DMS153 treated with DMSO at 0.1 percent for 48 hours (cell line): ENCODE data around the gene COPS7B.

ENCODE experiments used
- DNase-seq: peaks from one replicate; lab custom pipeline; 2025; ENCODE audit not compliant: unreplicated experiment; lab: John Stamatoyannopoulos, UW

The COPS7B gene

GRCh38 chr2:231785413-231785812 is 832 bp upstream of the COPS7B start:
- DNase-seq: no peak

DNA sequence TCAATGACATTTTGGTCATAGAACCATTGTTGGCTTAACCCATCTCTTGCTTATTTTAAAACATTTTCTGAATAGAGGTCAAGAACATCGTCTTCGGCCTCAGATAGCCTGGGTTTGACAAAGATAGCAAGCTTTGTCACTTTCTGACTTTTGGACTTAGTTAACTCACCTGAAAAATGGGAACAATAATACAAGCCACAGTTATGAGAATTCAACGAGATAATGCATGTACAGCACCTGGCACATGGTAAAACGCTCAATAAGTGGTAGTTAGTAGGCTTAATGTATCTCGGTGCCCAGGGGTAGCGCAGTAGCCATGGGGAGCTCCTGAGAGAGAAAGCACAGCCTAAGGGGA is 446 bp upstream of the COPS7B start:
- no peak for DNase-seq

- DNase-seq: no peak
Measured at GRCh38 chr2:231786917-231787292, 660 bp downstream of the COPS7B start.

DNA sequence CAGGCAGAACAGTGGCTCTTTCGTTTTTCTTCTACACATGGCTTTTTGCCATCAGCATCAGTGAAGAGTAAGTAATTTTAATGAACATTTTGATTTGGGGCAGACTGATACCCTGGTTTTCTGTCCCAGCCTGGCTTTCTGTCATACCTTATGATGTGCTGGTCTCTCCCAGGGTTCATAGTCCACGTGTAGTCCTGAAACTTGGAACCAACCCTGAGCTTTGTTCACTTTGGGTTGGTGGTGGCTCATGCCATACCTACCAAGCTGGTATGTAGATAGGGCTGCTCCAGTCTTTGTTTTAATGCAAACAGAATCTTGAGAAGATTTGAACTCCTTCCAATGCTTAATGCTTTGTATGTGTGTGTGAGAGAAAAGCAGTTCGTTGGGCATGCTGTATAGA is 4.9 kb downstream of the COPS7B start:
- no peak for DNase-seq

GRCh38 chr2:231794383-231794782 is 8.1 kb downstream of the COPS7B start:
- DNase-seq: no peak

GRCh38 chr2:231795525-231796327 is 9.5 kb downstream of the COPS7B start:
- DNase-seq: peak; percentile 50

DNA sequence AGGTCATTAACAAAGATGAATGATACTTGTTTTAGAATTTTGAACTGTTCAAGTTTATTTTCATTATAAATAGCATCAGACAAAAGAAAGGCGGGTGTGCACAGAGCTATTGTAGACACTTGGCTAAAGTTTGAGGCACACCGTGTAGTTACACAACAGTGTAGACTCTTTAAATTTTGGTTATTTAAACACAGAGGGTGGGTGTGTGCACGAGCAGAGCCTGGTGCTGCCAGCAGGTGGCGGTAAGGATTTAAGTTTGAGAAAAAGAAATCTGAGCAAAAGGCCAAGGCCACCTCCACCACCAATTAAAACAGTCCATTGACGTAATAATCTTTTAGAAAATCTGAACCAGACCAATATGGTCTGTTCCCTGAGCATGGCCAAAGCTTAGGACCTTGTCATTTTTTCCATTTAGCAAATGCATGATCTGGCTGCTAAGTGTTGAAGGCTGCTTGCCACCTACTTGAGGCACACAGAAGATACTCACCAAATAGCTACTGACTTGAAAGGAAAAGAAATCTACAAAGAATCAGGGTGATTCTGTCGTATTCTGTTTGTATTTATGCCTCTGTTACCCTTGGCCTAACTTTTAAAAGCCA is 14.3 kb downstream of the COPS7B start:
- peak; percentile 8 for DNase-seq

GRCh38 chr2:231803501-231804138 is 17.4 kb downstream of the COPS7B start:
- DNase-seq: no peak

GRCh38 chr2:231807020-231807419 is 20.8 kb downstream of the COPS7B start:
- DNase-seq: no peak

DNA sequence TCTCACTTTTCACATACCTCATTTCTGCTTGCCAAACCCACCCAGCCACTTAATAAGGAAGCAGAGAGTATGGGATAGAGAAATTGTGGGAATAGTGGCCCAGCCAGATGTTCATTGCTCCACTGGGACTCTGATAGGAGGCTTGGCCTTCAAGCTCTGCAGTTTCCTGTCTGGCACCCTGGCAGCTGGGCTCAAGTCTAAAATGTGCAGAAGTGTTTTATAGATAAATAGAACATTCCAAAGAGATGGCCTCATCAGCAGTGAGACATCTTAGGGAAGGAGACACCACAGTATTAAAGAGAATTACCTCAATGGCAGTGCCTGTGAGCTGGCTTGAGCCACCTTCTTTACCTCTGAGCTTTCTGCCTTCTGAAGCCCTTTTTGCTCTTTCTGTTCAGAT is 24.7 kb downstream of the COPS7B start:
- DNase-seq: no peak

DNA sequence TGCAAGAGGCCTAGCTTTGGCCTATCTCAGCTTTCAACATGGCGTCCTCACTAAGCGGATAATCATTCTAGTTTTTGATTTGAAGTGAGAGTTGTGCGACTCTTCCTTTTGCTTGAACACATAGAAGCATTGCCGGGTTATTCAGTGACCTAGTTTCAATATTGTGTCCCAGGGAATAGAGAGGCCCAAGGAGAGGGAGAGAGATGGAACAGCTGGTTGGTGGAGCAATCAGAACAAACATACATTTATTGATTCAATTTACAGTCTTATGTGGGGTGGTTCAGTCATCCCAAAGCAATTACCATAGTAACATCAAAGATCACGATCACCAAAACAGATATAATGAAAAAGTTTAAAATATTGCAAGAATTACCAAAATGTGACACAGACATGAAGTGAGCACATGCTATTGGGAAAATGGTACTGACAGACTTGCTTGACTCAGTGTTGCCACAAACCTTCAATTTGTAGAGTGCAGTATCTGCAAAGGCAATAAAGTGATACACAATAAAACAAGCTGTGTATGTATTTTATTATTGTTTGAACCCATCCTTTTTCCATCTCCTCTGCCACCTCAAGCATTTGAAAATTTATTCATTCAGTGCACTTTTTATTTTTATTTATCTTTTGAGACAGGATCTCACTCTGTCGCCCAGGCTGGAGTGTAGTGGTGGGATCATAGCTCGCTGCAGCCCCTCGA is 30.2 kb downstream of the COPS7B start:
- no peak for DNase-seq

DNA sequence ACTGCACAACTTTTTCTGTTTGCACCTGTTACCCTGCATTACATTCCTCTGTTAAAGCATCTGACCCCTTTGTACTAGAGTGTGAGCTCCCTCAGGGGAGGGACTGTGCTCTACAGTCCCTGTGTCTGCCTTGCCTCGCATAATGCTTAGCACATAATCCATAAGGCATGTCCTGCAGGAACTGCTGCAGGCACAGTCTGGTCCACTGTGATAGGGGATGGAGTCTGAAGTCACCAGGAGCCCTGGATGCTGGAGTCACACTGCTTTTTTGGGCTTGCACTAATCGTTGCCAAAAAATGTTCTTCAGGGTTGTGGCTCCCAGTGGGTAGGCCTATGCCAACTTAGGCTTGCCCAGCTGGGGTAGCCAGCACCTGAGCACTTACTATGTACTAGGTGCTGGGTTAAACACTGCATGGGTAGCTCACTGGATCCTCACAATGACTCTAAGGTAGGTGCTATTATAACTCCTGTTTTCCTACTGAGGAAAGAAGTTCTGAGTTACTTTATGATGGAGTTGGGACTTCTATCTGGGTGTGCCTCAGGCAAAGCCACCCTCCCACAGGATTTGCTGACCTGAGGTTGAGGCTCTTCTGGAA is 33.3 kb downstream of the COPS7B start:
- no peak for DNase-seq

DNA sequence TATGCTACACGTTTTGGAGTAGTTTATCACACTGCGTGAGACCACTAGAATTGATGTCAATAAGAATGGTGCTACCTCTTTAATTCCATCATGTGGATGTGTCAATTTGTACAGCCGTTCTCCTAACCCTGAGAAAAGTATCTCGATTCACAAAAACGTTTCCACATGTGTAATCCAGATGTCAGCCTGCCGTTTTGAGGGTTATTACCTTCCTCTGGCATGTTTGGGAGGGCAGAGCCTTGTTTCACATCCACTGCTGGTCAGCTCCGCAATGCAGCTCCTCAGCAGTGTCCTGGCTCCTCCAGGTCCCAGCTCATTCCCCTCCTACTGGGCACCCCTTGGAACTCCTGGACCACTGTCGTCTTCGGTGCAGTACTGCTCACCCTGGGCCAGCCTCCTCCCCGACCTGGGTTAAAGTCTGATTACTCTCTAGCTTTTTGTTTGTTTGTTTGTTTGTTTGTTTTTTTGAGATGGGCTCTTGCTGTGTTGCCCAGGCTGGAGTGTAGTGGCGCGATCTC is 34.6 kb downstream of the COPS7B start:
- DNase-seq: no peak

DNA sequence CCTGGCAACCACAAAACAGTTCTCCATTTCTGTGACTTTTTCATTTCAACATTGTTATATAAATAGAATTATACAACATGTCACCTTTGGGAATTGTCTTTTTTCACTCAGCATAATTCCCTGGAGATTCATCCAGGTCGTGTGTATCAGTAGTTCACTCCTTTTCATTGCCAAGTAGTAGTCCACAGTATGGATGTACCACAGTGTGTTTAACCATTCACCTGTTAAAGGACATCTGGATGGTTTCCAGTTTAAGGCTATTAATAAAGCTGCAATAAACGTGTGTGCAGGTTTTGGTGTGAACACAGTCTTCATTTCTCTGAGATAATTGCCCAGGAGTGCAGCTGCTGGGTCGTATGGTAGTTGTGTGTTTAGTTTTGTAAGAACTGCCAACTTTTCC is 35.7 kb downstream of the COPS7B start:
- no peak for DNase-seq

GRCh38 chr2:231853105-231853504 is 66.9 kb downstream of the COPS7B start:
- no peak for DNase-seq

DNA sequence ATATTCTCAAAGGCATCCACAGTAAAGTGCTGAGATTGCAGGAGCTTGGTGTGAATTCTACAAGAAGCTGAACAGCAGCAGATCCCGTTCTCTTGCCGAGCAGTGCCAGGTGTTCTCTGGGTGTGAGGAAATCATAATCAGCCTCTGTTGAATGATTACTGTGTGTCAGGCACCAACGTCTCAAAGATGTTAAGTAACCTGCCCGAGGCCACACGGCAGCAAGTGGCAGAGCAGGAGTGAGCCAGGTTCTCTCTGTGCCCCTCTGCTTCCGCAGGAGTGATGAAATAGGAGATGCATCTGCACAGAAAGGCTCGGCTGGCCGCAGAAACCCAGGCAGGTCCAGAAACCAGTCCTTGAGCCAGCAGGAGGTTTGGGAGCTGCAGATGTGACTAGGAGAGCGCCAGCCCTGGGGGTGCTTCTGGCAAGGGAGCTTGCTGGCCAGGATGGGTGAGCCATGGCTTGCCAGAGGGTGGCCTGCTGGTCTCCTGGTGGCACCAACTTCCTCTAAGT is 68.4 kb downstream of the COPS7B start:
- DNase-seq: no peak

DNA sequence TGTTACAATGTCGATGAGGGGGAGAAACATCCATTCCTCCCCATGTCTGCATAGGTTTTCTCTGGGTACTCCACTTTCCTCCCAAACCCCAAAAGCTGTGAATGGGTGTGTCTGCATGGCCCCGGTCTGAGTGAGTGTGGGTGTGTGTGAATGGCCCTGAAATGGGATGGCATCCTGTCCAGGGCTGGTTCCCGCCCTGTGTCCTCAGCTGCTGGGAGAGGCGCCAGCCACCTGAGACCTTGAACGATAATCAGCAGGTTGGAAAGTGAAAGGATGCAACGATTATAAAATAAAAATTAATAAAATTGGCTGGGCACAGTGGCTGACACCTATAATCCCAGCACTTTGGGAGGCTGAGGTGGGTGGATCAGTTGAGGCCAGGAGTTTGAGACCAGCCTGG is 70.7 kb downstream of the COPS7B start:
- no peak for DNase-seq
